GM23338 (cell line): ENCODE measurements around the gene GMPPB. TPM values are rescaled to one million over a fixed set of nuclear protein-coding genes. Genes with fewer than 3 reads are reported as not detected.

Experiments
- ATAC-seq: fragments of 200-7000 bp; cut with Tn5 transposase; 3 replicates; pipeline ENCODE4 v1.9.1; 2020
- DNase-seq: peaks from one replicate; pipeline ENCODE4 v3.0.0-alpha.2; 2015; ENCODE audit warnings: low spot score
- H2AFZ ChIP-seq: fragments of 200-600 bp; sonication (generic); 2 replicates; pipeline ENCODE4 v1.8.0; 2016; ENCODE audit warnings: antibody characterized with exemption, mild to moderate bottlenecking, moderate library complexity
- H3F3A ChIP-seq: fragments of 200-600 bp; sonication (generic); replicated peaks from 2 replicates; pipeline ENCODE4 v1.8.0; 2017; ENCODE audit warnings: antibody characterized with exemption, mixed run types, low read depth
- H3K27ac ChIP-seq: fragments of 200-600 bp; sonication (generic); 2 replicates; pipeline ENCODE4 v1.6.1; 2016; ENCODE audit warnings: low read depth
- H3K27me3 ChIP-seq: fragments of 200-600 bp; sonication (generic); 2 replicates; pipeline ENCODE4 v1.8.0; 2016; ENCODE audit warnings: mild to moderate bottlenecking, mixed run types, moderate library complexity; ENCODE audit not compliant: insufficient read depth
- H3K36me3 ChIP-seq: fragments of 200-600 bp; sonication (generic); 2 replicates; pipeline ENCODE4 v1.8.0; 2016; ENCODE audit warnings: mild to moderate bottlenecking; ENCODE audit not compliant: insufficient read depth
- H3K4me1 ChIP-seq: fragments of 200-600 bp; sonication (generic); 2 replicates; pipeline ENCODE4 v1.8.0; 2016; ENCODE audit warnings: mild to moderate bottlenecking, moderate library complexity; ENCODE audit not compliant: insufficient read depth
- H3K4me2 ChIP-seq: fragments of 200-600 bp; sonication (generic); 2 replicates; pipeline ENCODE4 v1.7.1; 2017; ENCODE audit warnings: mixed run types
- H3K4me3 ChIP-seq: fragments of 200-600 bp; sonication (generic); 2 replicates; pipeline ENCODE4 v1.6.1; 2016; ENCODE audit warnings: mixed run types
- H3K79me2 ChIP-seq: fragments of 200-600 bp; sonication (generic); replicated peaks from 2 replicates; pipeline ENCODE4 v1.8.0; 2017; ENCODE audit warnings: mild to moderate bottlenecking; ENCODE audit not compliant: insufficient read depth
- H3K9me2 ChIP-seq: fragments of 200-600 bp; sonication (generic); 2 replicates; pipeline ENCODE4 v1.8.0; 2017; ENCODE audit not compliant: insufficient read depth
- H4K20me1 ChIP-seq: fragments of 200-600 bp; sonication (generic); replicated peaks from 2 replicates; pipeline ENCODE4 v1.8.0; 2017; ENCODE audit warnings: mild to moderate bottlenecking; ENCODE audit not compliant: insufficient read depth
- H3K27ac Mint-ChIP-seq: 2 replicates; pipeline ENCODE4 v1.8.0; 2020; ENCODE audit warnings: inconsistent platforms, mild to moderate bottlenecking, moderate library complexity, mixed read lengths
- H3K27me3 Mint-ChIP-seq: 3 replicates; pipeline ENCODE4 v1.8.0; 2022; ENCODE audit warnings: low read depth, mild to moderate bottlenecking, moderate library complexity, mixed read lengths, inconsistent platforms; ENCODE audit not compliant: insufficient read depth, poor library complexity
- H3K36me3 Mint-ChIP-seq: 3 replicates; pipeline ENCODE4 v1.8.0; 2021; ENCODE audit warnings: low read depth, mild to moderate bottlenecking, inconsistent platforms, moderate library complexity, mixed read lengths
- H3K4me1 Mint-ChIP-seq: 3 replicates; pipeline ENCODE4 v1.8.0; 2020; ENCODE audit warnings: mild to moderate bottlenecking, inconsistent platforms, mixed read lengths
- H3K4me3 Mint-ChIP-seq: 3 replicates; pipeline ENCODE4 v1.8.0; 2021; ENCODE audit warnings: moderate library complexity, mild to moderate bottlenecking, inconsistent platforms, mixed read lengths
- H3K9me3 Mint-ChIP-seq: 3 replicates; pipeline ENCODE4 v1.8.0; 2020; ENCODE audit warnings: moderate library complexity, mild to moderate bottlenecking, inconsistent platforms, mixed read lengths
- CREB1 ChIP-seq: fragments of 250-450 bp; sonication (Bioruptor Pico); IDR thresholded peaks from 2 replicates; pipeline ENCODE4 v1.5.0; 2020; ENCODE audit warnings: low read depth, mild to moderate bottlenecking, moderate library complexity
- EZH2 ChIP-seq: fragments of 200-600 bp; sonication (generic); IDR thresholded peaks from one replicate; pipeline ENCODE4 v1.8.0; 2017; ENCODE audit warnings: antibody characterized with exemption, mild to moderate bottlenecking, low read depth; ENCODE audit not compliant: unreplicated experiment
- EZH2phosphoT487 ChIP-seq: fragments of 200-600 bp; sonication (generic); IDR thresholded peaks from one replicate; pipeline ENCODE4 v1.8.1; 2018; ENCODE audit warnings: antibody characterized with exemption; ENCODE audit not compliant: unreplicated experiment
- JUNB ChIP-seq: IDR thresholded peaks from one replicate; pipeline ENCODE4 v1.6.1; 2016; ENCODE audit warnings: antibody characterized with exemption; ENCODE audit not compliant: unreplicated experiment
- NANOG ChIP-seq: IDR thresholded peaks from 2 replicates; pipeline ENCODE4 v1.6.1; 2016; ENCODE audit warnings: antibody characterized with exemption, borderline replicate concordance
- POLR2AphosphoS5 ChIP-seq: IDR thresholded peaks from 2 replicates; pipeline ENCODE4 v1.6.1; 2016; ENCODE audit warnings: antibody characterized with exemption, low read depth
- STAT1 ChIP-seq: IDR thresholded peaks from one replicate; pipeline ENCODE4 v1.6.1; 2016; ENCODE audit warnings: antibody characterized with exemption; ENCODE audit not compliant: unreplicated experiment
- ZNF114 ChIP-seq: fragments of 250-450 bp; sonication (Bioruptor Pico); IDR thresholded peaks from 2 replicates; pipeline ENCODE4 v1.5.0; 2020; ENCODE audit warnings: mild to moderate bottlenecking, moderate library complexity
- ZNF331 ChIP-seq: fragments of 250-450 bp; sonication (Bioruptor Pico); IDR thresholded peaks from 2 replicates; pipeline ENCODE4 v1.5.0; 2020; ENCODE audit warnings: low read depth, mild to moderate bottlenecking, moderate library complexity
- ZNF462 ChIP-seq: fragments of 250-450 bp; sonication (Bioruptor Pico); IDR thresholded peaks from 2 replicates; pipeline ENCODE4 v1.5.0; 2020; ENCODE audit warnings: mild to moderate bottlenecking, moderate library complexity
- polyA plus RNA-seq: library from polyadenylated mRNA; unstranded; fragments of >200 nt; fragmentation: Nextera tagmentation; extraction: Ambion mirVana; gene quantifications from 2 replicates; pipeline ENCODE4 v1.2.1, GENCODE V29; 2016
- total RNA-seq: library from RNA; depleted of rRNA; stranded (reverse); fragments of >200 nt; shearing (Covaris generic); gene quantifications from 2 replicates; pipeline ENCODE4 v1.2.3, GENCODE V29; 2014
- TF ChIP-seq, protein P1 (sequence below): IDR thresholded peaks from 2 replicates; pipeline ENCODE4 v1.6.1; 2016; ENCODE audit warnings: antibody characterized with exemption
- TF ChIP-seq, protein P2 (sequence below): IDR thresholded peaks from one replicate; pipeline ENCODE4 v1.6.1; 2018; ENCODE audit warnings: antibody characterized with exemption; ENCODE audit not compliant: unreplicated experiment
- TF ChIP-seq, protein P3 (sequence below), 2 experiments: fragments of 200-600 bp in 1 of 2; sonication (generic) in 1 of 2; conservative IDR thresholded peaks; 2 replicates each; pipeline versions ENCODE4 v1.5.1 to v1.6.1; 2016 to 2017; ENCODE audit warnings: antibody characterized with exemption in 2 of 2, low read depth in 2 of 2, mild to moderate bottlenecking in 2 of 2, moderate library complexity in 1 of 2

The GMPPB gene
- total and polyA plus RNA-seq, 2 experiments from 2014 or later: 10.2 to 36.1 TPM

DNA sequence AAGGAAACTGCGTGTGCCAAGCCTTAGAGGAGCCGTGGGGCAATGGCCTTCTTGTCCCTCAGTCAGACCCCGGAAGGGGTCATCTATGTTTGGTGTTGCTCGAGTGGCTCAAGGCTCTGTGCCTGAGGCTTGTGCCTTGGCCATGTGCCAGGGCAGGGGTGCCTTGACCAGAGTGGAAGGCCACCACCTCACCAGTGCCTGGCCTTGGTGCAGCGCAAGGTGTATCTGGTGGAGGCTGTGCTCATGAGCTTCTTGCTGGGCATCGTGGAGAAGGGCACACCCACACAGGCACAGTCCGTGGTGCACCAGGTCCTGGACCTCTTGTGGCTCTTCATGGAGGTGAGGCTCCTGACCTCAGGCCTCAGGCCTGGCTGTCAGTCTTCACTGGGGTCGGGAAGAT is 23.7 kb downstream of the GMPPB start:
- Mint-ChIP-seq H3K27me3 (peaks cover 17% of the 10 kb centered on the region), H3K9me3 (no peaks in the 10 kb centered on the region), H3K36me3 (peaks cover 8% of the 10 kb centered on the region), H3K27ac (0 out of 2 replicates have a peak overlapping the region, but pooled peaks have one; percentile 41), H3K4me3 (no peak overlapping the region), H3K4me1 (peaks cover 18% of the 10 kb centered on the region)
- H3K79me2 ChIP-seq: no peaks in the 10 kb centered on the region
- TF ChIP-seq JUNB: no peak
- no peak for TF ChIP-seq STAT1
- TF ChIP-seq ZNF462 (CRISPR knock-in tag): no peak
- TF ChIP-seq, protein P1, sequence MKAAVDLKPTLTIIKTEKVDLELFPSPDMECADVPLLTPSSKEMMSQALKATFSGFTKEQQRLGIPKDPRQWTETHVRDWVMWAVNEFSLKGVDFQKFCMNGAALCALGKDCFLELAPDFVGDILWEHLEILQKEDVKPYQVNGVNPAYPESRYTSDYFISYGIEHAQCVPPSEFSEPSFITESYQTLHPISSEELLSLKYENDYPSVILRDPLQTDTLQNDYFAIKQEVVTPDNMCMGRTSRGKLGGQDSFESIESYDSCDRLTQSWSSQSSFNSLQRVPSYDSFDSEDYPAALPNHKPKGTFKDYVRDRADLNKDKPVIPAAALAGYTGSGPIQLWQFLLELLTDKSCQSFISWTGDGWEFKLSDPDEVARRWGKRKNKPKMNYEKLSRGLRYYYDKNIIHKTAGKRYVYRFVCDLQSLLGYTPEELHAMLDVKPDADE: no peak
- TF ChIP-seq CREB1 (CRISPR knock-in tag): no peak
- TF ChIP-seq EZH2phosphoT487: no peak
- no peak for TF ChIP-seq ZNF114 (CRISPR knock-in tag)
- no peak for TF ChIP-seq EZH2
- TF ChIP-seq POLR2AphosphoS5: no peak
- TF ChIP-seq, protein P2, sequence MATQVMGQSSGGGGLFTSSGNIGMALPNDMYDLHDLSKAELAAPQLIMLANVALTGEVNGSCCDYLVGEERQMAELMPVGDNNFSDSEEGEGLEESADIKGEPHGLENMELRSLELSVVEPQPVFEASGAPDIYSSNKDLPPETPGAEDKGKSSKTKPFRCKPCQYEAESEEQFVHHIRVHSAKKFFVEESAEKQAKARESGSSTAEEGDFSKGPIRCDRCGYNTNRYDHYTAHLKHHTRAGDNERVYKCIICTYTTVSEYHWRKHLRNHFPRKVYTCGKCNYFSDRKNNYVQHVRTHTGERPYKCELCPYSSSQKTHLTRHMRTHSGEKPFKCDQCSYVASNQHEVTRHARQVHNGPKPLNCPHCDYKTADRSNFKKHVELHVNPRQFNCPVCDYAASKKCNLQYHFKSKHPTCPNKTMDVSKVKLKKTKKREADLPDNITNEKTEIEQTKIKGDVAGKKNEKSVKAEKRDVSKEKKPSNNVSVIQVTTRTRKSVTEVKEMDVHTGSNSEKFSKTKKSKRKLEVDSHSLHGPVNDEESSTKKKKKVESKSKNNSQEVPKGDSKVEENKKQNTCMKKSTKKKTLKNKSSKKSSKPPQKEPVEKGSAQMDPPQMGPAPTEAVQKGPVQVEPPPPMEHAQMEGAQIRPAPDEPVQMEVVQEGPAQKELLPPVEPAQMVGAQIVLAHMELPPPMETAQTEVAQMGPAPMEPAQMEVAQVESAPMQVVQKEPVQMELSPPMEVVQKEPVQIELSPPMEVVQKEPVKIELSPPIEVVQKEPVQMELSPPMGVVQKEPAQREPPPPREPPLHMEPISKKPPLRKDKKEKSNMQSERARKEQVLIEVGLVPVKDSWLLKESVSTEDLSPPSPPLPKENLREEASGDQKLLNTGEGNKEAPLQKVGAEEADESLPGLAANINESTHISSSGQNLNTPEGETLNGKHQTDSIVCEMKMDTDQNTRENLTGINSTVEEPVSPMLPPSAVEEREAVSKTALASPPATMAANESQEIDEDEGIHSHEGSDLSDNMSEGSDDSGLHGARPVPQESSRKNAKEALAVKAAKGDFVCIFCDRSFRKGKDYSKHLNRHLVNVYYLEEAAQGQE: no peak
- TF ChIP-seq ZNF331 (CRISPR knock-in tag): no peak
- TF ChIP-seq, protein P3, sequence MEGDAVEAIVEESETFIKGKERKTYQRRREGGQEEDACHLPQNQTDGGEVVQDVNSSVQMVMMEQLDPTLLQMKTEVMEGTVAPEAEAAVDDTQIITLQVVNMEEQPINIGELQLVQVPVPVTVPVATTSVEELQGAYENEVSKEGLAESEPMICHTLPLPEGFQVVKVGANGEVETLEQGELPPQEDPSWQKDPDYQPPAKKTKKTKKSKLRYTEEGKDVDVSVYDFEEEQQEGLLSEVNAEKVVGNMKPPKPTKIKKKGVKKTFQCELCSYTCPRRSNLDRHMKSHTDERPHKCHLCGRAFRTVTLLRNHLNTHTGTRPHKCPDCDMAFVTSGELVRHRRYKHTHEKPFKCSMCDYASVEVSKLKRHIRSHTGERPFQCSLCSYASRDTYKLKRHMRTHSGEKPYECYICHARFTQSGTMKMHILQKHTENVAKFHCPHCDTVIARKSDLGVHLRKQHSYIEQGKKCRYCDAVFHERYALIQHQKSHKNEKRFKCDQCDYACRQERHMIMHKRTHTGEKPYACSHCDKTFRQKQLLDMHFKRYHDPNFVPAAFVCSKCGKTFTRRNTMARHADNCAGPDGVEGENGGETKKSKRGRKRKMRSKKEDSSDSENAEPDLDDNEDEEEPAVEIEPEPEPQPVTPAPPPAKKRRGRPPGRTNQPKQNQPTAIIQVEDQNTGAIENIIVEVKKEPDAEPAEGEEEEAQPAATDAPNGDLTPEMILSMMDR (conservative IDR thresholded peaks at IDR 0.05; ENCODE audit: low read depth in 2 of 2): no peak
- no peak for TF ChIP-seq NANOG
- no peaks in the 10 kb centered on the region; the same call in 1 of the 2 replicates for H3F3A ChIP-seq
- ATAC-seq (no peak), DNase-seq (no peak)
- peaks cover 5% of the 10 kb centered on the region; the same call in 1 of the 2 replicates for H4K20me1 ChIP-seq
- H3K36me3 ChIP-seq: no peaks in the 10 kb centered on the region
- no peak overlapping the region for H2AFZ ChIP-seq
- no peaks in the 10 kb centered on the region for H3K4me1 ChIP-seq
- H3K4me3 ChIP-seq: no peak overlapping the region
- H3K27me3 ChIP-seq: no peaks in the 10 kb centered on the region
- H3K27ac ChIP-seq: no peak overlapping the region
- H3K4me2 ChIP-seq: no peak overlapping the region
- no peaks in the 10 kb centered on the region for H3K9me2 ChIP-seq
